KMS-11 (cell line): ENCODE results near the gene CIAO3.
A peak's percentile ranks its signal among the peaks of the same experiment; 100 is the strongest.

Experiments
- H2AFZ ChIP-seq: fragments of 200-600 bp; sonication (generic); 2 replicates; pipeline ENCODE4 v1.6.1; 2016; ENCODE audit warnings: antibody characterized with exemption, mixed run types, low read depth
- H3K27ac ChIP-seq: fragments of 200-600 bp; sonication (generic); 2 replicates; pipeline ENCODE4 v1.6.1; 2016; ENCODE audit warnings: mild to moderate bottlenecking, mixed run types
- H3K27me3 ChIP-seq: fragments of 200-600 bp; sonication (generic); 2 replicates; pipeline ENCODE4 v1.6.1; 2017; ENCODE audit warnings: mild to moderate bottlenecking, low read depth, mixed run types, moderate library complexity; ENCODE audit not compliant: insufficient read depth
- H3K36me3 ChIP-seq: fragments of 200-600 bp; sonication (generic); 2 replicates; pipeline ENCODE4 v1.6.1; 2017; ENCODE audit warnings: mild to moderate bottlenecking, mixed run types; ENCODE audit not compliant: insufficient read depth
- H3K4me1 ChIP-seq: fragments of 200-600 bp; sonication (generic); 2 replicates; pipeline ENCODE4 v1.6.1; 2016; ENCODE audit warnings: mild to moderate bottlenecking, low read depth, mixed run types; ENCODE audit not compliant: poor library complexity, severe bottlenecking
- H3K4me2 ChIP-seq: fragments of 200-600 bp; sonication (generic); 2 replicates; pipeline ENCODE4 v1.7.0; 2016; ENCODE audit warnings: mild to moderate bottlenecking, mixed run types
- H3K4me3 ChIP-seq: fragments of 200-600 bp; sonication (generic); IDR thresholded peaks from 2 replicates; pipeline ENCODE4 v1.6.1; 2017; ENCODE audit warnings: low read depth, low read length, mixed read lengths; ENCODE audit not compliant: insufficient read depth
- H3K79me2 ChIP-seq: fragments of 200-600 bp; sonication (generic); 2 replicates; pipeline ENCODE4 v1.6.1; 2016; ENCODE audit warnings: low read depth, mixed run types; ENCODE audit not compliant: insufficient read depth
- H3K9ac ChIP-seq: fragments of 200-600 bp; sonication (generic); 2 replicates; pipeline ENCODE4 v1.6.1; 2016; ENCODE audit warnings: mild to moderate bottlenecking, mixed run types
- H4K20me1 ChIP-seq: fragments of 200-600 bp; sonication (generic); 2 replicates; pipeline ENCODE4 v1.6.1; 2016; ENCODE audit warnings: mild to moderate bottlenecking, mixed run types; ENCODE audit not compliant: insufficient read depth
- TF ChIP-seq, protein P1 (sequence below): fragments of 200-600 bp; sonication (generic); conservative IDR thresholded peaks from 2 replicates; pipeline ENCODE4 v1.6.1; 2017; ENCODE audit warnings: low read depth, mild to moderate bottlenecking, antibody characterized with exemption, low read length, moderate library complexity, mixed read lengths

CIAO3 gene

GRCh38 chr16:722835-723633 is 17.8 kb downstream of the CIAO3 start:
- TF ChIP-seq, protein P1, sequence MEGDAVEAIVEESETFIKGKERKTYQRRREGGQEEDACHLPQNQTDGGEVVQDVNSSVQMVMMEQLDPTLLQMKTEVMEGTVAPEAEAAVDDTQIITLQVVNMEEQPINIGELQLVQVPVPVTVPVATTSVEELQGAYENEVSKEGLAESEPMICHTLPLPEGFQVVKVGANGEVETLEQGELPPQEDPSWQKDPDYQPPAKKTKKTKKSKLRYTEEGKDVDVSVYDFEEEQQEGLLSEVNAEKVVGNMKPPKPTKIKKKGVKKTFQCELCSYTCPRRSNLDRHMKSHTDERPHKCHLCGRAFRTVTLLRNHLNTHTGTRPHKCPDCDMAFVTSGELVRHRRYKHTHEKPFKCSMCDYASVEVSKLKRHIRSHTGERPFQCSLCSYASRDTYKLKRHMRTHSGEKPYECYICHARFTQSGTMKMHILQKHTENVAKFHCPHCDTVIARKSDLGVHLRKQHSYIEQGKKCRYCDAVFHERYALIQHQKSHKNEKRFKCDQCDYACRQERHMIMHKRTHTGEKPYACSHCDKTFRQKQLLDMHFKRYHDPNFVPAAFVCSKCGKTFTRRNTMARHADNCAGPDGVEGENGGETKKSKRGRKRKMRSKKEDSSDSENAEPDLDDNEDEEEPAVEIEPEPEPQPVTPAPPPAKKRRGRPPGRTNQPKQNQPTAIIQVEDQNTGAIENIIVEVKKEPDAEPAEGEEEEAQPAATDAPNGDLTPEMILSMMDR = no peak
- Histone ChIP-seq H3K79me2 (no peaks in the 10 kb centered on the region), H3K27me3 (no peaks in the 10 kb centered on the region), H3K4me1 (peaks cover 58% of the 10 kb centered on the region), H3K4me3 (no peak overlapping the region), H3K9ac (no peak overlapping the region), H2AFZ (no peak overlapping the region), H3K36me3 (no peaks in the 10 kb centered on the region), H4K20me1 (no peaks in the 10 kb centered on the region), H3K27ac (no peak overlapping the region), H3K4me2 (no peak overlapping the region)

- TF ChIP-seq, protein P1 = no peak
- H3K4me1 ChIP-seq = peaks cover 58% of the 10 kb centered on the region
- H4K20me1 ChIP-seq = no peaks in the 10 kb centered on the region
- H3K27ac ChIP-seq = no peak overlapping the region
- no peak overlapping the region for H2AFZ ChIP-seq
- H3K36me3 ChIP-seq = no peaks in the 10 kb centered on the region
- no peak overlapping the region for H3K9ac ChIP-seq
- H3K4me3 ChIP-seq = no peak overlapping the region
- H3K4me2 ChIP-seq = peak overlapping the region; percentile 81
- H3K27me3 ChIP-seq = no peaks in the 10 kb centered on the region; the same call in 1 of the 2 replicates
- no peaks in the 10 kb centered on the region for H3K79me2 ChIP-seq
Observed at GRCh38 chr16:721765-722540, 18.8 kb downstream of the CIAO3 start.

- Histone ChIP-seq H3K4me2 (peak within 1 kb of the TSS; percentile 81), H3K4me3 (no peak within 1 kb of the TSS), H3K27me3 (peaks cover 5% of the 10 kb centered on the region), H2AFZ (peak within 1 kb of the TSS; percentile 58), H3K9ac (peak within 1 kb of the TSS; percentile 81), H3K4me1 (peaks cover 53% of the 10 kb centered on the region), H3K36me3 (no peaks in the 10 kb centered on the region), H3K27ac (peak within 1 kb of the TSS; percentile 82), H4K20me1 (no peaks in the 10 kb centered on the region), H3K79me2 (no peaks in the 10 kb centered on the region)
- TF ChIP-seq, protein P1 = no peak
Observed at GRCh38 chr16:720990-721764, 19.6 kb downstream of the CIAO3 start, which contains the start of gene ANTKMT. Gene ANTKMT (plus strand): TSS chr16:721146. CDS start chr16:721275, 129 bp downstream.

GRCh38 chr16:720447-720989 is 20.3 kb downstream of the CIAO3 start:
- TF ChIP-seq, protein P1 = no peak
- Histone ChIP-seq H3K79me2 (no peaks in the 10 kb centered on the region), H3K4me3 (no peak overlapping the region), H3K27me3 (peaks cover 11% of the 10 kb centered on the region), H3K4me1 (peaks cover 48% of the 10 kb centered on the region), H3K36me3 (no peaks in the 10 kb centered on the region), H3K9ac (peak overlapping the region; percentile 81), H3K4me2 (peak overlapping the region; percentile 81), H3K27ac (peak overlapping the region; percentile 82), H4K20me1 (no peaks in the 10 kb centered on the region), H2AFZ (peak overlapping the region; percentile 58)
